Measurements from ENCODE around the gene PLXNA4. TPM values are rescaled to one million over a fixed set of nuclear protein-coding genes. Genes with fewer than 3 reads are reported as not detected.

PLXNA4 gene
- total and polyA plus RNA-seq, 9 of the 15 experiments (the other 6 are each of a cell fraction or from before 2014, with no cell fraction given) = under 0.01 to 0.09 TPM; not detected in 7

DNA sequence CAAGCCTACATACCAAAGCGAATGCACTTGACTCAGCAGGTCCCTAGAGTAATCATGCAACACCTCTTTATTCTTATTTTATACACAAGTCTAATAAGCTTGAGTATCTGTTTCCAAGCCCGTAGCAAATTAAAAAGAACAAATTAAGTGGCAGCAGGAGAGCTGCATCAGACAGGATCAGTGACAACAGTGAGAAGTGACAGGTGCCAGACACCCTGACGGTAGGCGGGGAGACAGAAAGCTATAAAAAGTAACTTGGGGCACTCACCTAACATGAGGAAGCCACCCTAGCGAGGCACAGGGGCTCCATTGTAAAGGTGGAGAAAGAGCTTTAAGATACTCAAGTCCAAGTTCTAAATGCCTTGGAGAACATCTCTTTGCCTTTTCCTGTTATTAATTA, 174.2 kb downstream of the PLXNA4 start:
- ChIA-PET CTCF (ENCODE audit: low intra/inter-chr PET ratio) (no interaction called here), POLR2A (interaction anchor here (0.6 kb wide), 1 partner anchor 13 kb away, joined by 3 read pairs; no protein-coding TSS in a partner anchor)
- Histone ChIP-seq H3K4me1 (replicated peaks in 1 of 2; ENCODE audit: control insufficient read depth in 2 of 2, insufficient read depth in 2 of 2, low read length in 2 of 2) (no peaks in the 10 kb centered on the region), H3K27me3 (ENCODE audit: control insufficient read depth in 2 of 2, insufficient read depth in 2 of 2, low read length in 2 of 2) (peaks cover 3 to 46% of the 10 kb centered on the region in 2 experiments; a peak in 4 of 5 replicates), H3K79me2 (ENCODE audit: control insufficient read depth, insufficient read depth, low read length) (no peaks in the 10 kb centered on the region), H3K4me3 (no peak overlapping the region), H3K36me3 (ENCODE audit: control insufficient read depth, insufficient read depth, low read length) (no peaks in the 10 kb centered on the region), H3K9me3 (replicated peaks; ENCODE audit: control insufficient read depth, insufficient read depth, low read depth, low read length) (no peaks in the 10 kb centered on the region), H4K20me1 (replicated peaks; ENCODE audit: control insufficient read depth, insufficient read depth, low read length) (peaks cover 9% of the 10 kb centered on the region; the same call in 1 of the 2 replicates), H2AFZ (ENCODE audit: low read depth, low read length) (no peak overlapping the region), H3K27ac (ENCODE audit: extremely low read depth, low read depth, low read length) (no peak overlapping the region), H3K9me1 (ENCODE audit: control insufficient read depth, insufficient read depth, low read length) (no peaks in the 10 kb centered on the region), H3K9ac (ENCODE audit: insufficient read depth in 1 of 2, low read depth in 2 of 2, low read length in 2 of 2) (no peak overlapping the region), H3K4me2 (ENCODE audit: insufficient read depth, low read length) (no peak overlapping the region)
- WGBS (ENCODE audit: insufficient coverage, low coverage, missing lambda C conversion rate) = 0% methylated on average over 5 of the region's 5 CpGs
- FAIRE-seq (no peak), ATAC-seq (no peak), DNase-seq (ENCODE audit: extremely low read depth in 1 of 4, low spot score in 3 of 4) (no peak)
- no TSS peak for BruUV-seq (replicated peaks)
- TF ChIP-seq KLF1 (tag; IDR thresholded peaks at IDR 0.05) (no peak), ARHGAP35 (IDR thresholded peaks at IDR 0.05; ENCODE audit: partially characterized antibody) (no peak), HCFC1 (IDR thresholded peaks at IDR 0.05; ENCODE audit: low read depth, low read length) (no peak), MIER1 (IDR thresholded peaks at IDR 0.05; ENCODE audit: low read depth) (no peak), ZNF23 (CRISPR knock-in tag; IDR thresholded peaks at IDR 0.05) (no peak), RAD21 (CRISPR knock-in tag; conservative IDR thresholded peaks at IDR 0.05 in 1 of 2, IDR thresholded peaks at IDR 0.05 in 1 of 2) (no peak), ZNF780A (CRISPR knock-in tag; IDR thresholded peaks at IDR 0.05) (no peak), PHF8 (IDR thresholded peaks at IDR 0.05; ENCODE audit: borderline replicate concordance, low read length) (no peak), HDGF (IDR thresholded peaks at IDR 0.05) (no peak), CREBBP (IDR thresholded peaks at IDR 0.05; ENCODE audit: low read depth, low read length) (no peak), HDAC3 (IDR thresholded peaks at IDR 0.05; ENCODE audit: borderline replicate concordance, partially characterized antibody) (no peak)
- TF ChIP-seq, protein P1, sequence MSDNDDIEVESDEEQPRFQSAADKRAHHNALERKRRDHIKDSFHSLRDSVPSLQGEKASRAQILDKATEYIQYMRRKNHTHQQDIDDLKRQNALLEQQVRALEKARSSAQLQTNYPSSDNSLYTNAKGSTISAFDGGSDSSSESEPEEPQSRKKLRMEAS (CRISPR knock-in tag; IDR thresholded peaks at IDR 0.05) = no peak
- TF ChIP-seq, protein P2, sequence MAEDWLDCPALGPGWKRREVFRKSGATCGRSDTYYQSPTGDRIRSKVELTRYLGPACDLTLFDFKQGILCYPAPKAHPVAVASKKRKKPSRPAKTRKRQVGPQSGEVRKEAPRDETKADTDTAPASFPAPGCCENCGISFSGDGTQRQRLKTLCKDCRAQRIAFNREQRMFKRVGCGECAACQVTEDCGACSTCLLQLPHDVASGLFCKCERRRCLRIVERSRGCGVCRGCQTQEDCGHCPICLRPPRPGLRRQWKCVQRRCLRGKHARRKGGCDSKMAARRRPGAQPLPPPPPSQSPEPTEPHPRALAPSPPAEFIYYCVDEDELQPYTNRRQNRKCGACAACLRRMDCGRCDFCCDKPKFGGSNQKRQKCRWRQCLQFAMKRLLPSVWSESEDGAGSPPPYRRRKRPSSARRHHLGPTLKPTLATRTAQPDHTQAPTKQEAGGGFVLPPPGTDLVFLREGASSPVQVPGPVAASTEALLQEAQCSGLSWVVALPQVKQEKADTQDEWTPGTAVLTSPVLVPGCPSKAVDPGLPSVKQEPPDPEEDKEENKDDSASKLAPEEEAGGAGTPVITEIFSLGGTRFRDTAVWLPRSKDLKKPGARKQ (CRISPR knock-in tag; IDR thresholded peaks at IDR 0.05) = no peak
- intact Hi-C loops (cut with micrococcal nuclease) (no loop called here), in situ Hi-C loops (cut with MboI) (no loop called here)
